Fibroblast of villous mesenchyme (primary cell): Measurements from ENCODE around the gene TJP2. TPM values are rescaled to one million over a fixed set of nuclear protein-coding genes. Genes with fewer than 3 reads are reported as not detected.
A peak's percentile ranks its signal among the peaks of the same experiment; 100 is the strongest.

Source experiments
- DNase-seq: peaks from one replicate; pipeline ENCODE4 v3.0.0-alpha.2; 2010; ENCODE audit warnings: low read depth
- H3K4me3 ChIP-seq: 2 replicates; pipeline ENCODE4 v1.5.1; 2011; ENCODE audit warnings: low read depth, mild to moderate bottlenecking, low read length
- total RNA-seq: library from RNA; depleted of rRNA; stranded (reverse); fragments of >200 nt; gene quantifications from 2 replicates; pipeline ENCODE4 v1.2.3, GENCODE V29; 2012
- TF ChIP-seq, protein P1 (sequence below): IDR thresholded peaks from 2 replicates; pipeline ENCODE4 v1.5.1; 2012; ENCODE audit warnings: low read depth, mild to moderate bottlenecking, low read length; ENCODE audit not compliant: insufficient read depth

The TJP2 gene
- 15.1 and 18.1 TPM in 2 replicates for total RNA-seq

DNA sequence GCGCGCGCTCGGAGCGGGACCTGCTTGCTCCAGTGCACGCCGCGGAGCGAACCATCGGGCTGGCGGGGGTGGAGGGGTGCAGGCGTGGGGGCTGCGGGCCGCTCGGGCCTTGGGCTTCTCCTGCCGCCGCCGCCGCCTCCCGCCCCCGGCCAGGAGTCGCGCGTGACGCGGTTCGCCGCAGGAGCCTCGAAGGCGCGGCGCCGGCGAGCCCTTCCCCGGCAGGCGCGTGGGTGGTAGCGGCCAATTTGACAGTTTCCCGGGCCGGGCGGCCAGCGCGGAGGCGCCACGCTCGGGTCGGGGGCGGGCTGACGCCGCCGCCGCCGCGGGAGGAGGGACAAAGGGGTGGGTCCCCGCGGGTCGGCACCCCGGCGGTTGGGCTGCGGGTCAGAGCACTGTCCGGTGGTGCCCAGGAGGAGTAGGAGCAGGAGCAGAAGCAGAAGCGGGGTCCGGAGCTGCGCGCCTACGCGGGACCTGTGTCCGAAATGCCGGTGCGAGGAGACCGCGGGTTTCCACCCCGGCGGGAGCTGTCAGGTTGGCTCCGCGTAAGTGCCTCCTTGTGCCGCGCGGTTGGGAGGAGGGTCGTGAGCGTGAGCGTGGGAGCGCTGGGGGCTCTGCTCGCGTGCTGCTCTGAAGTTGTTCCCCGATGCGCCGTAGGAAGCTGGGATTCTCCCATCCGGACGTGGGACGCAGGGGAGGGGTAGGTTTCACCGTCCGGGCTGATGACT is at the start of gene TJP2:
TSS of gene TJP2 (plus strand) at position 387 of the 725 bp plus-strand sequence. CDS start at position 483, 96 bp downstream.
- peak within 1 kb of the TSS; percentile 83 for H3K4me3 ChIP-seq
- TF ChIP-seq, protein P1, sequence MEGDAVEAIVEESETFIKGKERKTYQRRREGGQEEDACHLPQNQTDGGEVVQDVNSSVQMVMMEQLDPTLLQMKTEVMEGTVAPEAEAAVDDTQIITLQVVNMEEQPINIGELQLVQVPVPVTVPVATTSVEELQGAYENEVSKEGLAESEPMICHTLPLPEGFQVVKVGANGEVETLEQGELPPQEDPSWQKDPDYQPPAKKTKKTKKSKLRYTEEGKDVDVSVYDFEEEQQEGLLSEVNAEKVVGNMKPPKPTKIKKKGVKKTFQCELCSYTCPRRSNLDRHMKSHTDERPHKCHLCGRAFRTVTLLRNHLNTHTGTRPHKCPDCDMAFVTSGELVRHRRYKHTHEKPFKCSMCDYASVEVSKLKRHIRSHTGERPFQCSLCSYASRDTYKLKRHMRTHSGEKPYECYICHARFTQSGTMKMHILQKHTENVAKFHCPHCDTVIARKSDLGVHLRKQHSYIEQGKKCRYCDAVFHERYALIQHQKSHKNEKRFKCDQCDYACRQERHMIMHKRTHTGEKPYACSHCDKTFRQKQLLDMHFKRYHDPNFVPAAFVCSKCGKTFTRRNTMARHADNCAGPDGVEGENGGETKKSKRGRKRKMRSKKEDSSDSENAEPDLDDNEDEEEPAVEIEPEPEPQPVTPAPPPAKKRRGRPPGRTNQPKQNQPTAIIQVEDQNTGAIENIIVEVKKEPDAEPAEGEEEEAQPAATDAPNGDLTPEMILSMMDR = no peak
- DNase-seq = peak; percentile 79

DNA sequence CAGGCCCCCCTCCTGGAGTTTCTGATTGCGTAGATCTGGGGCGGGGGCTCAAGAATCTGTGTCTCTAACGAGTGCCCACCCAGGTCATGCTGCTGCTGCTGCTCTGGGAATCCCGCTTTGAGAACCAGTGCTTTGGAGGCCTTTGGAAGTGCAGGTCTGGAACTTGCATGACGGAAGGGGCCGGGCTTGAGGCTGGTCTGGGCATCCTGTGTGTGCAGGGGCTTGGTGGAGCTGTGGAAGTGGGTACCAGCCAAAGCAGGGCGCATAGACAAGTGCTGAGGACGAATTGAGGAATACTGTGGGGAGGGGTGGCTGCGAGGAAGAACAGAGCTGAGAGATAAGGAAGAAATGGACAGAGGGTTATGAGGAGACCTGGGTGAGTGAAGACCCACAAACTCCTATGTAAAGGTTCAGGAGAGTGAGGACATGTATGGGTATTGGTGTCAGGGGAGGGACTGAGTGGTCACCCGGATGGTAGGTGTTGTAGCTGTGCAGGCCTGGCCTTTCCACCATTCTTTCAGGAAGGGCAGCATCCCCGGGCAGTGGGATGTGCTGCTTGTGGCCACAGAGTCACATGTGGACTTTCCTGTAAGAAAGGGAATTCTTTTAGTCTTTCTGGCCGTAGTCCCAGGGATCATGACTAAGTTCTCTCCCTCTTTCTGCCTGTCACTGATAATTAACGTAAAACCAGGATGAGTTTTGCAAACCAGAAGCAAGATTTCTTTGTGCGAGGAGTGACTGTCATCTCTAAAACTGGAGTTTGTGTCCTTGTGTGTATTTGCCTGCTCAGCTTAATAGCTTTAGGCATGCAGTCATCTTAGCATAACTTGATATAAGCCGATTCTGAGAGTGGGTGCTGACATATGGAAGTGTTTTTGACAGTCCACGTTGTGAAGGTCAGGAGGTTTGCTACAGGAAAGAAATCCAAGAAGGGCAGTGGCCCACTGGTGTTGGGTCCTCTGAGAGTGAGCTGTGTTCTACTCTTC is 43.3 kb upstream of the TJP2 start:
- TF ChIP-seq, protein P1 = no peak
- no peak overlapping the region for H3K4me3 ChIP-seq
- DNase-seq = peak; percentile 89

DNA sequence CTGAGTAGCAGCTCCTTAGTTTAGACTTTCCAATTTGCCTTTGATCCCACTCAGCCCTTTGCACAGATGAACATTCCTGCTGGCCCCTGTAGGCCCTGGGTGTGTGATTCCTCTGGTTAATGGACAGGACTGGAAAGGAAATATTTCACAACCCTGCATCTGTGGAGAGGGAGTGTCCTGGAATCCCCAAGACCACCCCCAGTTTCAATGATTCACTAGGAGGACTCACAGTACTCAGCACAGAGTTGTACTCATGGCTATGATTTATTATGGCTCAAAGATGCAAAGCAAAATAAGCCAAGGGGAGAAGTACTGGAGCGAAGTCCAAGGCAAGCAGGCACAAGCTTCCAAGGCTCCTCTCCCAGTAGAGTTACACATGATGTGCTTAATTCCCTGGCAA is 42.4 kb upstream of the TJP2 start:
- peak; percentile 97 for DNase-seq
- H3K4me3 ChIP-seq = no peak overlapping the region
- TF ChIP-seq, protein P1 = no peak

DNA sequence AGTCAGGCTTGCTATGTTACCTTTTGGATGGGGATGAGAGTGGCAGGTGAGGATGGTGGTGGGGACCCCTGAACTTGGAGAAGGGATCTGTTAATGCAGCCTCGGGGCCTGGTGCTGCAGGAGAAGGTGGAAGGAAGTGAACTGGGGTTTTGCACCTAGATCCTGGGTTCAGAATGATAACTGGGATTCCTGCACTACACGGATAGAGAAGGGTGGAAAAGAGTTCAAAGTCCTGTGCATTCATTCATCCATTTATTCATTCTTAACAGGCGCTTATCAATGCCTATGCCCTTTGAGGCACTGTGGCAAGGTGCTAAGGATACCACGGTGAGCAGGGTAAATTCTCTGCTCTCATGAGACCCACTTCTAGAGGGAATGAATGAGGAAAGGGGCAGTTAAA is 41.7 kb upstream of the TJP2 start:
- no peak overlapping the region for H3K4me3 ChIP-seq
- DNase-seq = no peak
- TF ChIP-seq, protein P1 = no peak

DNA sequence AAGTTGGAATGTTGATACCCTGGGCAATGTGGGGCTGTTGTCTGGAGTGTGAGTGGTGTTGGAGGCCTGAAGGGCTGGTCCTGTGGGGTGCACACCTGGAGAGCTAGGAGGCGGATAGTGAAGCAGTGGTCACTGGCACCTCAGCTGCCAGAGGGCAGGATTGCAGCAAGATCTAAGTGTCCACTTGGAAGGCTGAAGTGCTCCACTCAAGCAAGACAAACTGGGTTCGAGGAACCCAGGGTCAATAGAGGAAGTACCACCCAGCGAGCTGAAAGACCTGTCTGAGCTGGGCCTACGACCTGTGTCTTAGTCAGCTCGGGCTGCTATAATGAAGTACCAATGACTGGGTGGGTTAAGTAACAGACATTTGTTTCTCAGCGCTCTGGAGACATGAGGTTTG is 39.7 kb upstream of the TJP2 start:
- no peak for DNase-seq
- TF ChIP-seq, protein P1 = no peak

DNA sequence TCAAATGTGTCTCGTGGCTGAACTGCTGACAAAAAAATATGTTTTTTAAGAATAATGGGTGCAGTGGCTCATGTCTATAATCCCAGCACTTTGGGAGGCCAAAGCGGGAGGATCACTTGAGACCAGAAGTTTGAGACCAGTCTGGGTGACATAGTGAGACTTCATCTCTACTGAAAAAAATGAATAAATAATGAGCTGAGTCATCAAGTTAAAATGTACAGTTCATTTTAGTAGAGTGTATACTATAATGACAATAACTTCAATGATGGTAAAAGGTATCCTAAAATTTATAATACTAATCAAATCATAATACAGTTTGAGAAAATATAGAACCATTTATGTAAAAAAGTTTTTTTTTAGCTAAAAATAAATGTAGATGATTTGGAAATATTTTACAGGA is 37.9 kb upstream of the TJP2 start:
- no peak for DNase-seq
- no peak overlapping the region for H3K4me3 ChIP-seq
- TF ChIP-seq, protein P1 = no peak

More for the DNA sequence above, 39.7 kb upstream of the TJP2 start:
- H3K4me3 ChIP-seq = no peak overlapping the region
